ENCODE results near the gene PGBD1.

Gene PGBD1

GRCh38 chr6:28335040-28335563, 53.7 kb downstream of the PGBD1 start:
- DNase-seq (ENCODE audit: low spot score) = no peak

- DNase-seq (ENCODE audit: low spot score) = peak; percentile 20
Measured at GRCh38 chr6:28335564-28336283, 54.4 kb downstream of the PGBD1 start, which contains the start of gene ZSCAN31. Gene ZSCAN31 (minus strand): TSS chr6:28336148. CDS start chr6:28329683, 6,465 bp downstream.

DNA sequence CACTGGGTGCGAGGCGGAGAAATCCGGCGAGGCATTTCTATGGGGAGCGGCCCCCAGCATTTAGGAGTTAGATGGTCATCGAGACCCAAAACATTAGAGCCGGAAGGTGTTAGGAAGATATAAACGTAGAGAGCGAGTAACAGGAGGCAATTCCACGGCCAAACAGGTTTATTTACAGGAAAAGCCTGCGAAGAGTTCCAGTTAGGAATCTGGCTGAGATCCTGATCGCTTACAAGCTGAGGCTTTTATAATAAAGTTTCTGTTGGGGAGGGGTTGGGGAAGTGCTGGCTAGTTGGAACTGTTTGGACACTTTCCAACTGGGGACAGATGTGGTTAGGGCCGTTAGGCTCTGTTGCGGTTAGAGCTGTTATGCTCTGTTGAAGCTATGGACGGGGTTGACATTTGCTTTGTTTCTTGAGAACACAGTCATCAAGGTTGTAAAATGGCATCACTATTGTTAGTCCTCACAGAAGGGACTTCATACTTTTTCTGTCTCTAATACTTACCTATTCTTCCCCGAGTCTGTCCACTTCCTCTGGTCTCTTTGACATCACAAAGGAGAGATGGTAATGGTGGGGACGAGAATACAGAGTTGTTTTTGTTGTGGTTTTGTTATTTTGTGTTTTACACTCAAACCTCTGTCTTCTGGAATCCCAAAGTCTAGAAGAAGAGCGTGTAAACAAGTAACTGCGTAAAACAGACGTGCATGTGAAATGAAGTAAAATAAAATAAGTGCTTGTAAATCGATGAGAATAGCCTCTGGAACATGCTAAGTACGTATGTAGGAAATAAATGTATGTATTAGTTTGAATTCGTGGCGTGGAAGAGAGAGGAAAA, 55.1 kb downstream of the PGBD1 start:
- no peak for DNase-seq (ENCODE audit: low spot score)

- DNase-seq (ENCODE audit: low spot score) = no peak
Measured at GRCh38 chr6:28337121-28337520, 55.7 kb downstream of the PGBD1 start.

GRCh38 chr6:28340310-28341095, 59.1 kb downstream of the PGBD1 start:
- DNase-seq (ENCODE audit: low spot score) = no peak

GRCh38 chr6:28343898-28344677, 62.7 kb downstream of the PGBD1 start:
- no peak for DNase-seq (ENCODE audit: low spot score)

DNA sequence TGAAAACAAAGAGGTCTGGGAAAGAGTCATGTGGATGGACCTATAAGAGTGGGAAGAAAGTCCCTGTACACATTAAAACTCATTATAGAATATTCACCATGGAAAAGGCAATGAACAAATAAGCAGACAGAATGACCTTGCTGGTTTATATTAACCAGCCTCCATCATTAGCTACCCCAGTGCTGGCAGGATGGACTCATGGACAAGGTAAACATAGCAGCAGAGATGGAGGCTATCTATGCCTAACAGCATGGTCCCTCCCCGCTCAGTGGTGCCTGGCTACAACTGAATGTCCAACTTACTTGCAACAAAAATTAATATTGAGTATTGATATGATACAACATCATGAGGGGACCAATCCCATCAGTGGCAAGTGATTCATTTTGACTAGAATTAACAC, 63.8 kb downstream of the PGBD1 start:
- DNase-seq (ENCODE audit: low spot score) = no peak

DNA sequence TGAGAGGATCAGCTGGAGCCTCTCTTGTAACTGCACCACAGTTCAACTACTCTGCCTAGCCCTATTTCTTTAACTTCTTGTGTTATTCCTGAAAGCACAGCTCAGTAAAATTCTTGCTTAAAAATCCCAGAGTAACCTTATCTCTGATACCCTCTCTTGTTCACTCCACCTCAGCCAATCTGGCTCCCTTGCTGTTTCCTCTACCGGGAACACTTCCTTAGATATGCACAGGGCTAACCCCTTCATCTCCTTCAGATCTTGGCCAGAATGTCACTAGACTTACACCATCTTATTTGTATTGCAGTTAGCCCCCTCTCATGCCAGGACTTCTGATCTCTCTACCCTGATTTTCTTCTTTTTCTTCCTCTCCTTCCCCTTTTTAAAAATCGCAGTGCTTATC, 65.7 kb downstream of the PGBD1 start:
- no peak for DNase-seq (ENCODE audit: low spot score)

DNA sequence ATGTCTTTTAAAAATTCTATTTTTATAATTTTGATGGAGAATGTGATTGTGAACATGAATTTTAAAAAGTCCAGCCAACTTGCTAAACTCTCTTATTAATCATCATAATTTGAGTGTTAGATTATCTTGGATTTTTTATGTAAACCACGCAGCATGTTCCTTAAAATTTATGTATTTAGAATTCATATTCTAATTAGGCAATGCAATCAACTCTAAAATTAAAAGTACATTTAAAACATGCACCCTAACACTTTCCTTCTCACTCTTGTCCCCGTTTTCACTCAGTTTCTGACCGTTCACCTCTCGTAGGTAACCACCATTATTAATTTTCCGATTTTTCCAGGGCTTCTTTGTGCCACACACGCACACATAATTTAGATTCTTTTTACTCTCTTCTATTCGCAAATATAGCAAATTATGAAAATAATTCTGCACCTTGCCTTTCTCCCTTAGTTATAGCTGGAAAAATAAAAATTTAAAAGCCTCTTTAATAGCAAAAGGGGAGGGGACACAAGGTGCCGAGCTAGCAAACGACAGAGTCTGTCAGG, 68.0 kb downstream of the PGBD1 start:
- DNase-seq (ENCODE audit: low spot score) = no peak

GRCh38 chr6:28349892-28350737, 68.7 kb downstream of the PGBD1 start, which contains the start of gene ZKSCAN3:
Gene ZKSCAN3 (plus strand): TSS chr6:28349947. CDS start chr6:28359587, 9,640 bp downstream.
- DNase-seq (ENCODE audit: low spot score) = peak; percentile 51

DNA sequence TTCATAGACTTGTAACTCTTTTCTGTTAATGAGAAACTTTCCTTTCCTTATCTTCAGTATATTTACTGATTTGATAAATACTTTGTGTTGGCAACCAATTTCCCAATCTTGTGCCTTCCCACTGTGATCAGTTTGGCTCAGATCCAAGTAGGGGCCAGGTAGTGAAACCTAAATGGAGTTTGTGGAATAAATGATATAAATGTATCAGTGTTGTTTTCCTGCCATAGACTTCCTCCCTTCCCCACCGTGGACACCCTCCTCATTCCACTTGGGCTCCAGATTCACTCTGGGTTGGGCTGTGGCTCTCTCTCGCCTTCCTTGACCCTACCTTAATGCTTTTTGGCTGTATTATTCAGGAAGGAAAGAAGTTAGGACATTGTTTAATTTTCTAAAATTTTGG, 69.7 kb downstream of the PGBD1 start:
- no peak for DNase-seq (ENCODE audit: low spot score)

DNA sequence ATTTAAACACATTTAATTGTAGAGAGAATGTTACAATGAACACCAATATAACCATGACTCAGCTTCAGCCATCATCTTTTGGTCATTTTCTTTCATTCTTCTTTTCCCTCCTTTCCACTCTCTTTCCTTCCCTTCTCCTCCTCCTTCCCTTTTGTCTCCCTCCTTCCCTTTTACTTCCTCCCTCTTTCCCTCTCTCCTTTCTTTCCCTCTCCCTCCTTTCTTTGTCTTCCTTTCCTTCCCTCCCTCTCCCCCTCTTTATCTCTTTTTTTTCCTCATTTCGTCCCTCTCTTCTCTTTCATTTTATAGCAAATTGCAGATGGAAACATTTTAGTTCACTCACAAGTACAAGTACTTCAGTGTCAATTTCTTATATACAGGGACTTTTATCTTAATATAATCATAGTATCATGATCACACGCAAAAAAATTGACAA, 70.1 kb downstream of the PGBD1 start:
- DNase-seq (ENCODE audit: low spot score) = no peak

All from HuH-7.5 (cell line).